HG02870 (cell line): ENCODE data around the gene MAP2K5.

Experiments
- ATAC-seq: cut with Tn5 transposase; IDR thresholded peaks from one replicate; pipeline ENCODE4 v1.9.1; 2021; ENCODE audit warnings: mild to moderate bottlenecking, moderate library complexity; ENCODE audit not compliant: unreplicated experiment

The MAP2K5 gene

DNA sequence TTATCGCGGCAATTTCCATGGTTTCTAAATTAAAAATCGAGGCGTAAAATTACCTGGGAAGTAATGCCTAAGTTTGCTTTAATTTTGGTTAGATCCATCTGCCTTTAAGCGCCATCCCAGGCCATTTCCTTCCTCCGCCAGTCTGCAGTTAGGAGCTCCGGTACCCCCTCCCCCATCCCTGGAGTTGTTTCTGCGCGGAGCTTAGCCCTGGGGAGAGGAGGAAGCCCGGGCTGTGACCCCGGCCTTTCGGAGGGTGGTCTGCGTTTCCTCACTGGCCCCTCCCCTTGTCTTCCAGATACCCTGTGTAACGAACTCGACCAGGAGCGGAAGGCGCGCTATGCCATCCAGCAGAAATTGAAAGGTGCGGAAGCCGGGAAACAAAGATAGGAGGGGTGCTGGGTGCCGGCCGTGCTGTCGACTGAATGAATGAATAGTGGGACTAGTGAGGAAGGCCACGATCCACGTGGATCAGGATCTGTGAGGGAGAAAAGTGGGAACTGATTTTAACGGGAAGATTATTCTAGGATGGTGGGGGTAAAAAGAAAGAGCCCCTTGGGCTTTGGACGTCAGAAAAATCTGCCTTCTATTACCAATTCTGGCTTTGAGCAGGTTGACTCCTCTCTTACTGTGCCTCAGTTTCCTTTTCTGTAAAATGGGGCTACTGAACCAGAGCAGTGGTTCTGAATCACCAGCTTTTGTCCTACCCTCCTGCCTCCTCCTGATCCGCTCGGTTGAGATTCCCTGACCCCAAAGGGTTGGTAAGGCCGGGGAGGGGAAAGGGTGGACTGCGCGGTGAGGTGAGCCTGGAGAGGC is 290.6 kb downstream of the MAP2K5 start:
- no peak for ATAC-seq

- no peak for ATAC-seq
These were observed 291.4 kb downstream of the MAP2K5 start for GRCh38 chr15:67833710-67834511.

- no peak for ATAC-seq
These were observed 292.2 kb downstream of the MAP2K5 start for GRCh38 chr15:67834581-67835296.

GRCh38 chr15:67835297-67836133 is 293.0 kb downstream of the MAP2K5 start:
- no peak for ATAC-seq

DNA sequence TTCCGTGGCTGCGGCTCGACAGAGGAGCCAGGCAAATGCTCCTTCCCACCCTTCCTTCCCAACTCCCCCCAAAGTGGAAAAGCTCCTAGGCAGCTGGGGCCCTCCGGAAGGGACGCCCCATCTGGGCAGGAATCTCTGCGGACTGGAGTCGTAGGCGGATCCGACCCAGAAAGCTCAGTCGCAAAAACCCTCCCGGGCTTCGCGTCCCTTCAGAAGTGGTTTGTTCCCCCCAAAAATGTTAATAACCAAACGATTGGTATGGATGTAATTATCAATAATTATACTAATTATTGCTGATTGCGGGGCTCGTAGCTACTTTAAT is 293.6 kb downstream of the MAP2K5 start:
- ATAC-seq: no peak

GRCh38 chr15:67836477-67836876 is 294.0 kb downstream of the MAP2K5 start:
- no peak for ATAC-seq

DNA sequence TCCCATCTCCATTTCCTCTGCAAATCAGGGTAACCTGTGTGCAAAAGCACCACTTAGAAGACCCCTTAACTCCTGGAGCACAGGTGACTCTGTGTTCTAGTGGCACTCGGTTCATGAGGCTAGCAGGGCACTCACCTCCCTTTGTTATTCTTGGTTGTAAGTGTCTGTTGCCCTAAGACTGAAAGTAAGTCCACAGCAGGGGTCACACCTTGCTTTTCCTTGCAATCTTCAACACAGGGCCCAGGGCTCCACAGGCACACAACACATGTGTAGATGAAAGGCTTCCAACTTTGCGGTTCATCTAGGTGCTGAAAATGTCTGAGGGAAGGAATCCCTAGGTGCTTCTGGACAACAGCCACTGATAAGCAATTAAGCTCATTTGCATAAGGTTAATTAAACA is 294.5 kb downstream of the MAP2K5 start:
- ATAC-seq: no peak

GRCh38 chr15:67838789-67839332 is 296.4 kb downstream of the MAP2K5 start:
- ATAC-seq: no peak

DNA sequence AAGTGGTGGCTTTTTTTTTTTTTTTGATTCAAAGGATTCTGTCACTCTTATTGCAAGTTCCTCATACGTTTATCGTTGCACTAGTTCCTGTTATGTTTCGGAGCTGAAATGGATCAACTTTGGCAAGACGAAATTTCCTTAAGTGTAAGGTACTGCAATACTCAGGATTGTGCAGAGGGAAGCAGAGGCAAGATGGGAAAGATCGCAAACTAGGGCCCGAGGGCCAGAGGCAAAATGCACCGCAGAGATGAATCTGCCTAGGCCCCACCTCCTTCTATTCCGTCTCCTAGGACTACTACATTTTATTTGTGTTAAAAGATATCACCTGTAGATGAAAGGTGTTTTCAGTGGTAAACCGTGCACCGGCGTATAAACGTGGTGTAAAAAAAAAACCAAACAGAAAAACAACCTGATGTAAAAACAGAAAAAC is 297.0 kb downstream of the MAP2K5 start:
- ATAC-seq: no peak

- ATAC-seq: peak; percentile 79
These were observed 297.6 kb downstream of the MAP2K5 start, which contains the start of gene RNU6-1 for GRCh38 chr15:67839929-67840748. Gene RNU6-1 (minus strand): TSS chr15:67840045.

DNA sequence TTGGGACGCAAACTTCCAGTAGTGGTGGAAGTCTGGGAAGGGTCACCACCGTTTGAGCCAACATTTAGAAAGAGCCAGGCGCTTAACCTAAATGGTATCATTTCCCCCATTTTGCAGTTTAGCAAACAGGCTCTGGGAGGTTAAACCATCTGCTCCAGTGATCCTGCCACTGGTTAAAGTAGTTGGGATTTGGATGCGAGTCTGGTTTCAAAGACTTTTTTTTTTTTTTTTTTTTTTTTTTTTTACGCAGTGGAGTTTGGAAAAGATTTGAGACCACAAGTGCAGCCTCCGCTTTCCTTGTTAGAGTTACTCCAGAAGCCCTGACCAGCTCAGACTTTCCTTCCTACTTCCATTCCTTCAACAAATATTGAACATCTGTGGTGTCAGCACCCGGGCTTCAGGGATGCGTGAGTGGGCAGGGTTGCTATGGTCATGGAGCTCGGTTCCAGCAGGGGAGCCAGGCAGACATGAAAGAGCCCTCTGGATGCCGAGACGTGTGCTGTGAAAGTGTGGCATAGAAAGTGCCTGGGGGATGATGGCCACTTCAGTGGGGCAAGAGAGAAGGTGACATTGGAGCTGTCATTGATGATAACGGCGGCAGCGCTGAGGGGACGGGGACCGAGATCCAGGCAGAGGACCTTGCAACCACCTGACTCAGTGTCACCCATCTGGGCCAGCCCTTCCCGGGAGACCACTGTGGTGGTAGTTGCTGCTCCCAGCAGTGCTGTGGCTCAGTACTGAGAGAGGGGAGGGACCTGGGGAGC is 298.4 kb downstream of the MAP2K5 start:
- no peak for ATAC-seq

GRCh38 chr15:67841513-67841762 is 298.9 kb downstream of the MAP2K5 start:
- ATAC-seq: no peak

DNA sequence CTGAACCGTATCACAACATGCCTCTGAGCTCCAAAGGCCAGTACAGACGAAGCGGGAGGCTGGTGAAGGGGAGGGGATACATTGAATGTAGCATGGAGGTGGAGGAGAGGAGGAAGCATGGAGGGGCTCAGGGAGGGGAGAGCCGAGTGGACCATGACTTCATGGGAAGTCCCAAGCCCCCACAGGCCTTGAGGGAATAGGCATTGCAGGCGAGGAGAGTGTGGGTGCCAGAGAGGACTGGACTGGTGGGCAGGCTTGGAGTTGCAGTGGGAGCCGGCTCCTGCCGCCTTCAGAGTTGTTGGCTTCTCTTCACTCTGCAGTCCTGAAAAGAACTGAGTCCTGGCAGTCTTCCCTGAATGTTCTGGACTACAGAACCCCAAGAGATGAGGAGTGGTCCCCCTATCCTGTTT is 300.6 kb downstream of the MAP2K5 start:
- ATAC-seq: no peak

DNA sequence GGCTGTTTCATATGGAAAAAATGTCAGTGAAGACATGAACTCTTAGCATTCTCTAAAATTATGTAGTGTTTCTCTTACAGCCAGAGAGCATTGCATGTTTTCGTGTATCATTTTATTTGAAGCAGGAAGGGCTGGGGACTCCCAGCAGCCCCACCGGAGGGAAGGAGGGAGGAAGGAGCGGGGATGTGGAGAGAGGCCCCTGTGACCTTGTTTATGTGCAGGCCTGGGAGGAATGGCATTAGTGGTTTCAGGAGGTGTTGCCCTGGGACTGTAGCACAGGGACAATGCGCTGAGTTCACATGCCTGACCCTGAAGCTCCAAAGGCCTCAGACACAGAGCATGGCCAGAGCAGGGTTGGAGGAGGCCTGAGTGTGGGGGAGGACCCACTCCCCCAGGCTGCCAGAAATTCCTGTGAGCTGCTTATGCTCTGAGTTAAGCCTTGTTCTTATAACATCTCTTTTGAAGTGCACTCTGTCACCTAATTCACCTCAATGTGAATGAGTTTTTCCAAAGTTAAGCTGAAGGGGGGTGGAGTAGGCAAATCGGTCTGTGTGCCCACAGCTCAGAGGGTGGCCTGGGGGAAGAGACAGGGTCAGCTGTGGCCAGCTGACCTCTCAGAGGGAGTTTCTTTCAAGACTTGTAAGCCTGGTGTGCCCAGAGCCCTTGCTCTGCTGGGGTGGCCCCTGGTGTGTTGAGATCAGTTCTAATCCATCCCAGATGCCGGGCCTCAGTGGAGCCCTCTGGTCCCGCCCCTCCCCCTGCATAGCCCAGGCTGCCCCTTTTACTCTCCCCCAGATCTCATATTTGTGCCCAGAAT is 301.3 kb downstream of the MAP2K5 start:
- no peak for ATAC-seq

DNA sequence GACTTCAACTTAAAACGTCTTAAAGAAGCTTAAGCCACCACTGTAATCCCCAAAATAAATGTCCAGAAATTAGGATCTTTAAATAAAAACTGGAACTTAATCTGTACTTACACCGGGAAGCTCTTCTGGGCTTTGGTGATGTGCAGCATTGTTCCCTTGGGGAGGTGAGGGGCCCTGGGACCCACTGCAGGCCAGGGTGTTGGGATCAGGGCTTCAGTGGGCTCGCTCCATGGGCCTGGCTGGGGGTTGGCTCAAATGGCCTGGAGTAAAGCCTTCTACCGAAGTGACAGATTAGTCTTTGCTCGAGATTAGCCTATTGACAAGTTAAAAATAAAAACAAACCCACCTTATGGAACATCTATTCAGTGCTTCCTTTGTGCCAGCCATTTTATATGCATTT is 303.5 kb downstream of the MAP2K5 start:
- no peak for ATAC-seq

DNA sequence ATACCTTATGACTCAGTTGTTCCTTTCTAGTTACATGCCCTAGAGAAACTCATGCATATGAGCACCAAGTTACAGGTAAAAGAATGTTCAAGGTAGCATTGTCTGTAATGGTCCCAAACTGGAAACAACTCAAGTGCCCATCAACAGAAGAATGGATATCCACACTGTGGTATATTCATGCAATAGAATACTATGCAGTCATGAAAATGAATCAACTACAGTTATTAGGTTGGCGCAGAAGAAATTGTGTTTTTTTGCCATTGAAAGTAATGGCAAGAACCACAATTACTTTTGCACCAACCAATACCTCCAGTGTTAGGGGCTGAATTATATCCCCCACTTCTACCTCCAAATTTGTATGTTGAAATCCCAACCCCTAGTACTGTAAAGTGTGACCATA is 307.0 kb downstream of the MAP2K5 start:
- no peak for ATAC-seq

- no peak for ATAC-seq
These were observed 307.8 kb downstream of the MAP2K5 start for GRCh38 chr15:67850336-67850735.

DNA sequence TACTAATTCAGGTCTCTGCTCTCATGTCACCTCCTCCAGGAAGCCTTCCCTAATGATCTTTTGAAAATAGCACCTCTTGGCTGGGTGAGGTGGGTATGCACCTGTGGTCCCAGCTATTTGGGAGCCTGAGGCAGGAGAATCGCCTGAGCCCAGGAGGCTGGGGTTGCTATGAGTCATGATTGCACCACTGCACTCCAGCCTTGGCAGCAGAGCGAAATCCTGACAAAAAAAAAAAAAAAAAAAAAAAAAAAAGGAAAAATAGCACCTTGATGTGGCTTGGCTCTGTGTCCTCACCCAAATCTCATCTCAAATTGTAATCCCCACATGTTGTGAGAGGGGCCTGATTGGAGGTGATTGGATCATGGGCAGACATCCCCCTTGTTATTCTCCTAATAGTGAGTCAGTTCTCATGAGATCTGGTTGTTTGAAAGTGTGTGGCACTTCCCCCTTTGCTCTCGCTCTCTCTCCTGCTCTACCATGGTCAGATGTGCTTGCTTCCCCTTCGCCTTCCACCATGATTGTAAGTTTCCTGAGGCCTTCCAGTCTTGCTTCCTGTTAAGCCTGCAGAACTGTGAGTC is 308.6 kb downstream of the MAP2K5 start:
- no peak for ATAC-seq
